Brain microvascular endothelial cell (primary cell): ENCODE results near the gene OSGIN1.

ENCODE experiments used
- DNase-seq: peaks from one replicate; pipeline ENCODE4 v3.0.0-alpha.2; 2020
- H3K27ac ChIP-seq: fragments of 250-450 bp; sonication (Bioruptor Pico); 2 replicates; pipeline ENCODE4 v1.5.1; 2020; ENCODE audit warnings: mild to moderate bottlenecking, moderate library complexity
- H3K27me3 ChIP-seq: fragments of 250-450 bp; sonication (Bioruptor Pico); replicated peaks from 2 replicates; pipeline ENCODE4 v1.5.1; 2020; ENCODE audit warnings: mild to moderate bottlenecking
- H3K36me3 ChIP-seq: fragments of 250-450 bp; sonication (Bioruptor Pico); replicated peaks from 2 replicates; pipeline ENCODE4 v1.5.1; 2020; ENCODE audit warnings: mild to moderate bottlenecking
- H3K4me3 ChIP-seq: 2 replicates; pipeline ENCODE4 v1.5.1; 2011; ENCODE audit warnings: low read depth, mild to moderate bottlenecking, control low read depth, low read length, moderate library complexity
- in situ Hi-C: cut with HindIII; loops from 2 replicates; pipeline ENCODE4 v1.10.0; 2017; ENCODE audit warnings: low sequenced_read_pairs, low pct_ligation_motif_present
- TF ChIP-seq, protein P1 (sequence below): IDR thresholded peaks from 2 replicates; pipeline ENCODE4 v1.5.1; 2011; ENCODE audit warnings: low read depth, mild to moderate bottlenecking, moderate library complexity, low read length, control low read depth, inconsistent platforms; ENCODE audit errors: missing control alignments

Gene OSGIN1

DNA sequence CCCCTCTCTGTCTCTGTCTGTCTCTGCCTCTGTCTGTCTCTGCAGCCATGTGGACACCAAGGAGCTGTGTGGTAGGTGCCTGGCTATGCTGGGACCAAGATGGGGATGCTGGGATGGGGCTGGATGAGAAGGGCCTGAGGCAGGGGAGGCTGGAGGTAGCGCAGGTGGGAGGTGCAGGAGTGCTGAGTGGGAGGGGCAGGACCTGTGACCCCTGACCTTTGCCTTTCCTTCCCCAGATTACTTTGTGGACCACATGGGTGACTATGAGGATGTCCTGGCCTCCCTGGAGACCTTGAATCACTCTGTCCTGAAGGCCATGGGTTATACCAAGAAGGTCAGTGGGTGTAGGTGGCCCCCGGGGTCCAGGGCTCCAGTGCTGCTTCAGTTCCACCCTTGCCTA is 27.8 kb downstream of the OSGIN1 start:
- DNase-seq: no peak
- TF ChIP-seq, protein P1, sequence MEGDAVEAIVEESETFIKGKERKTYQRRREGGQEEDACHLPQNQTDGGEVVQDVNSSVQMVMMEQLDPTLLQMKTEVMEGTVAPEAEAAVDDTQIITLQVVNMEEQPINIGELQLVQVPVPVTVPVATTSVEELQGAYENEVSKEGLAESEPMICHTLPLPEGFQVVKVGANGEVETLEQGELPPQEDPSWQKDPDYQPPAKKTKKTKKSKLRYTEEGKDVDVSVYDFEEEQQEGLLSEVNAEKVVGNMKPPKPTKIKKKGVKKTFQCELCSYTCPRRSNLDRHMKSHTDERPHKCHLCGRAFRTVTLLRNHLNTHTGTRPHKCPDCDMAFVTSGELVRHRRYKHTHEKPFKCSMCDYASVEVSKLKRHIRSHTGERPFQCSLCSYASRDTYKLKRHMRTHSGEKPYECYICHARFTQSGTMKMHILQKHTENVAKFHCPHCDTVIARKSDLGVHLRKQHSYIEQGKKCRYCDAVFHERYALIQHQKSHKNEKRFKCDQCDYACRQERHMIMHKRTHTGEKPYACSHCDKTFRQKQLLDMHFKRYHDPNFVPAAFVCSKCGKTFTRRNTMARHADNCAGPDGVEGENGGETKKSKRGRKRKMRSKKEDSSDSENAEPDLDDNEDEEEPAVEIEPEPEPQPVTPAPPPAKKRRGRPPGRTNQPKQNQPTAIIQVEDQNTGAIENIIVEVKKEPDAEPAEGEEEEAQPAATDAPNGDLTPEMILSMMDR: no peak
- H3K27ac ChIP-seq: no peak overlapping the region
- no peaks in the 10 kb centered on the region for H3K27me3 ChIP-seq
- in situ Hi-C loops: no loop called here
- no peaks in the 10 kb centered on the region for H3K36me3 ChIP-seq
- H3K4me3 ChIP-seq: no peak overlapping the region

DNA sequence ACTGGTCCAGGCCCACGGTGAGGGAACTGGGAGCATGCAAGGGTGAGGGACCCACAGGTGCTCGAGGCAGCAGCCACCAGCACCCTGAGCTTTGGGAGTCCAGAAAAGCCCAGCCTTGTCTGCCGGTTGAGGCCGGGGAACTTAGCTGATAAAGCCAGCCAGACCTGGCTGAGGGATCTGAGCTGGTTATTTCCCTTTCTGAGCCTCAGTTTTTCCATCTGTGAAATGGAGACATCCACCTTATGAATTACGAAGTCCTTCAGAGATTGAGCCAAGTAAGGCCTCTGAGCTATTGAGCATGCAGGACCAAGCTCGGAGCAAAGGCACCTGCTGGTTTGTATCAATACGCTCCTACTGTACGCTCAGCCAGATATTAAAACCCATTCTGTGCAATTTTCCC is 28.8 kb downstream of the OSGIN1 start:
- TF ChIP-seq, protein P1: no peak
- no peak overlapping the region for H3K27ac ChIP-seq
- in situ Hi-C loops: no loop called here
- no peaks in the 10 kb centered on the region for H3K27me3 ChIP-seq
- no peak overlapping the region for H3K4me3 ChIP-seq
- no peaks in the 10 kb centered on the region for H3K36me3 ChIP-seq
- DNase-seq: no peak

DNA sequence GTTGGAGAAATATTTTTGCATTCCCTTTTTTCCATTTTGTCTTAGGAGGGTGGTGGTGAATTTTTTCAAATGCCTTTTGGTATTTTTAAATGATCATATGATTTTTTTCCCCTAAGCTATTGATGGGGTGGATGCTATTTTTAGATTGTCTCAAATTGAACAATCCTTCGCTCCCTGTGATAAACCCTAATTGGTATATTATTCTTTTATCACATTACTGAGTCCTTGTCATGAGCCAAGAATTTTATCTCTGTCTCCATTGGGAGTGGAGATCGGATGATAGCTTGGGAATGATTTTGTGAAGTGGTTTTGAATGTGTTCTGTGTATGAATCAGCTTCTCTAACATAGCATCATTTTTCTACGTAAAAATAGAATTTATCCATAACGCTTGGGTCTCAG is 30.5 kb downstream of the OSGIN1 start:
- TF ChIP-seq, protein P1: no peak
- no peak overlapping the region for H3K27ac ChIP-seq
- in situ Hi-C loops: no loop called here
- DNase-seq: peak; percentile 15
- no peak overlapping the region for H3K4me3 ChIP-seq
- H3K27me3 ChIP-seq: peaks cover 1% of the 10 kb centered on the region
- no peaks in the 10 kb centered on the region for H3K36me3 ChIP-seq

DNA sequence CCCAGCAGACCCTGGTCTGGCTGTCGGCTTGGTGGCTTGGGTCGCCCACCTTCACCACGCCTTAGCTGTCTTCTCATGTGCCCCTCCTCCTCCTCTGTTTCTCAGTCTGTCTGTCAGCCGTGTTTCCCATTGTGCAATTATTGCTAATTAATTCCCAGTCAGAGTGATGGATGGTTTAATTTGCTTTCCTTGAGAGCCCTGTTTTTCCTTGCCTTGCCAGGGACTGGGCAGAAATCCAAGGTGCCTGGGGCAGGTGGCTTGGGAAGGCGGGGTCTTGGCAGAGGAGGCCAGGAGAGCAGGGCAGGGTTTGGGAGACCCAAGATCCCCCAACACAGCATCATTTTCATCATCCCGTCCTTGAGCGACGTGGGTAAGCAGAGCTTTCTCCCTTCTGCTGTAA is 36.3 kb downstream of the OSGIN1 start:
- in situ Hi-C loops: no loop called here
- H3K27me3 ChIP-seq: peaks cover 18% of the 10 kb centered on the region

DNA sequence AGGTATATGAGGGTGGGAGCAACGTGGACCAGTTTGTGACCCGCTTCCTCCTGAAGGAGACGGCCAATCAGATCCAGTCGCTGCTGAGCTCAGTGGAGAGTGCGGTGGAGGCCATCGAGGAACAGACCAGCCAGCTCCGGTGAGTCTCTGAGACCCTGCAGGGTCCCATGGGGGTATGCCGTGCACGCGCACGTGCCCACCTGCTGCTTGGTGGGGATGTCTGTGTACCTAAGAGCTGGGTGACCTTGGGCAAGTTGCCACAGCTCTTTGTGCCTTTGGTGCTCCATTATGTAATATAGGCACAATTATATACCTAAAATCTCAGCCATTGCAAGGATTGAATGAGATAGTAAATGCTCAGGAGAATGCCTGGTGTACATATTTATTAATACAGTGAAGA is 37.5 kb downstream of the OSGIN1 start:
- TF ChIP-seq, protein P1: no peak
- no peak overlapping the region for H3K4me3 ChIP-seq
- in situ Hi-C loops: no loop called here
- no peaks in the 10 kb centered on the region for H3K36me3 ChIP-seq
- H3K27me3 ChIP-seq: peaks cover 18% of the 10 kb centered on the region
- DNase-seq: no peak
- H3K27ac ChIP-seq: no peak overlapping the region

More for the DNA sequence above, 36.3 kb downstream of the OSGIN1 start:
- DNase-seq: no peak
- no peak overlapping the region for H3K27ac ChIP-seq
- TF ChIP-seq, protein P1: no peak
- no peaks in the 10 kb centered on the region for H3K36me3 ChIP-seq
- no peak overlapping the region for H3K4me3 ChIP-seq

DNA sequence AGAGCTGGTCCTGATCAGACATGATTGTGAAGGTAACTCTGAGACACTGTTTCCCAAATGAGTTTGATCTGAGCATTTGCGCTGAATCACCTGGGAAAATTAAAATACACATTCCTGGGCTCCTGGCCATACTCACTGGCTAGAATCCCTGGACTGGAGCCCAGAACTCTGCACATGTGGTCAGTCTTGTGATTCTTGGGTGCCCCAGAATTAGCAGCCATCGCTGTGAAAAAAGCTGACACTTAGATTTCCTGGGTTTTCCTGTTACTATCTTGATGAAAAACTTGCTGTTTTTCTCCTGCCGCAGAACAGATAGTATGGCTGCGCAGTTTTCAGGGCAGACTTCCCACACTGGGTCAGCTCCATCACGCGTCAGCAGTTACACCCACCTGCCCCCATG is 39.6 kb downstream of the OSGIN1 start:
- TF ChIP-seq, protein P1: no peak
- no peak overlapping the region for H3K4me3 ChIP-seq
- in situ Hi-C loops: no loop called here
- peak; percentile 53 for DNase-seq
- no peaks in the 10 kb centered on the region for H3K36me3 ChIP-seq
- H3K27me3 ChIP-seq: peaks cover 18% of the 10 kb centered on the region
- no peak overlapping the region for H3K27ac ChIP-seq
